Kidney glomerular epithelial cell (primary cell): ENCODE results near the gene DOCK10.

ENCODE experiments used
- DNase-seq: peaks from one replicate; lab custom pipeline; 2025; lab: John Stamatoyannopoulos, UW

Gene DOCK10

GRCh38 chr2:225041207-225041850 is 939 bp downstream of the DOCK10 start:
- peak; percentile 38 for DNase-seq

- DNase-seq = no peak
Observed at GRCh38 chr2:225040856-225041206, 1.4 kb downstream of the DOCK10 start.

- no peak for DNase-seq
Observed at GRCh38 chr2:225040142-225040541, 2.1 kb downstream of the DOCK10 start.

DNA sequence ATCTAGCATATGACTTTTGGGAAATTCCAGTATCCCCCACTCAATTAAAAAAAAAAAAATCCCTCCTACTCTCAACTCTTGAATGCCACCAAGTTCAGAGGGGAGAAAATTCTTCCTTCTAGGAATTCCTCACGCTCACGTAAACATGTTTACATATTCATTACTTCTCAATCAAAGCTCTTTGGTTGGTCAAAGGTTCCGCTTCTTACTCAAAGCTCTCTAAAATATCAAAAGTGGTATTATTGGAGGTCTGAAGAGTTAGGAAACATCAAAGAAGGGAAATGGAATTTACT is 4.1 kb downstream of the DOCK10 start:
- no peak for DNase-seq

- no peak for DNase-seq
Observed at GRCh38 chr2:225037415-225038230, 4.6 kb downstream of the DOCK10 start.

- DNase-seq = no peak
Observed at GRCh38 chr2:225036431-225036830, 5.8 kb downstream of the DOCK10 start.

- no peak for DNase-seq
Observed at GRCh38 chr2:225033440-225034318, 8.6 kb downstream of the DOCK10 start.

GRCh38 chr2:225032246-225032645 is 10.0 kb downstream of the DOCK10 start:
- DNase-seq = no peak

GRCh38 chr2:225031599-225031998 is 10.7 kb downstream of the DOCK10 start:
- DNase-seq = no peak

DNA sequence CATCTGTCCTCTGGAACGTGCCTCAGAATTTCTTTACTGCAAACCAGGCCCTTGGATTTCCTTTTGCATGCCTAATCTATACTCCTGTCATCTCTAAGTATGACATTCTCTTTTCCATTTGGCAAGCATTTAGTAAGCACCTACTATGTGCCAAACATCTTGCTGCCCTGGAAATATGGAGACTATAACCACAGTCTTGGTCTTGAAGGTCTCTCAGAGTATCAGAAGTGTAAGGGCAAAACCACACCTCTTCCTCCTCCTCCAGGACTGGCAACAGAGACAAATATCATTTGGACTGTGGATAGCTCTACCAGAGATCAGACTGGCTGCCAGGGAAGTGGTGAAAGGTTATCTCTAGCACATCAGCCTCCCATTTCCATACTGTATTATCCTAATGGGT is 11.4 kb downstream of the DOCK10 start:
- no peak for DNase-seq

DNA sequence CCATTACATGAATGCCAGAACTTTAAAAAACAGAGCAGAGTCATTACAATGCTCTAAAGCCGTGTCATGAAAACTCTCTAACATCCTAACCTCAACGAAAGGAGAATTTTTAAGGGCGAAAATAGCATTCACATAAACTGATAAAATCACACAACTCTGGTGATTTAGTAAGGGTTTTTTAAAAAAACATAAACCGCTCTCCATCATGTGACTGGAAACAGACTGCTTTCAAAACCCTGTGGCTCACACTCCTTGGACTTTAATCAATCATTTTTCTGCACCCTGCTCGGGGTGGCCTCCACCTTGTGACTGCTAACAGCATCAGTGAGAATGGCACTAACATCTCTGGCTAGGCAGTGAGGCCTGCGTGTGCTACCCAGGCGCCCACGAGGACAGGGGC is 12.1 kb downstream of the DOCK10 start:
- DNase-seq = no peak

- no peak for DNase-seq
Observed at GRCh38 chr2:225028572-225028971, 13.7 kb downstream of the DOCK10 start.

DNA sequence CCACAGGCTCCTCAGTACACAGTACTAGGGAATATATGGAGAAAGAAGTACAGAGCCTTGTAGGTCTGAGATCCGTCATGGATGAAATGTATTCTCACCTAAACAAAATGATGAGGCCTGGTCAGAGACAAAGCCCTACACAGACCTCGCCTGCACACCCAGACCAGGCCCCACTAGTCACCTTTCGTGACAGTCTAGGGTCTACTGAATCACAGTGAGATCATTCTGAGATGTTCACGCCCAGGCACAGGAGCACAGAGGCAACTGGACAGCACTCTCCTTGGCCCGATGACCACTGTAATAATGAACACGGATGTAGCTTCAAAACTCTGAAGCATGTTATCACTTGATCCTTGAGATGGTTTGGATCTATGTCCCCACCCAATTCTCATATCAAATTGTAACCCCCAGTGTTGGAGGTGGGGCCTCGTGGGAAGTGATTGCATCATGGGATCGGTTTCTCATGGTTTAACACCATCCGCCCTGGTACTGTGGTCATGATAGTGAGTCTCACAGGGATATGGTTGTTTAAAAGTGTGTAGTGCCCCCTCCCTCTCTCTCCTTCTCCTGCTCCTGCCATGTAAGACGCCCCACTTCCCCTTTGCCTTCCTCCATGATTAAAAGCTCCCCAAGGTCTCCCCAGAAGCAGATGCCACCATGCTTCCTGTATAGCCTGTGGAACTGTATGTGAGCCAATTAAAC is 15.1 kb downstream of the DOCK10 start:
- DNase-seq = no peak

GRCh38 chr2:225025917-225026571 is 16.2 kb downstream of the DOCK10 start:
- DNase-seq = peak; percentile 35

DNA sequence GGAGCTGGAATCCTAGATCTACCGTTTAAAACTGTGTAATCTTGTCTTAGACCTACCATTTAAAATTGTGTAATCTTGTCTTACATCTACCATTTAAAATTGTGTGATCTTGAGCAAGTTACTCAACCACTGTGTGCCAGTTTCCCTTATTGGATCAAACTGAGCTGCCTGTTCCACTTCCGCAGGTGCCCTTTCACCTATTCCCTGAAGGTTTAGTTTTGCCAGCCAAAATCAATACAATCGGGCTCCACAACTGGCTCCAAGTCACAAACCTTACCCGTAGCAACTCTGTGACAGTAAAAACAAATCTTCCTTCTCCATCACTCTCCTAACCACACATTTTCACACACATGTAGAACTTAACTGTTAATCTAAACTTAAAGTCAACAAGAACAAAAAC is 20.1 kb downstream of the DOCK10 start:
- DNase-seq = no peak

DNA sequence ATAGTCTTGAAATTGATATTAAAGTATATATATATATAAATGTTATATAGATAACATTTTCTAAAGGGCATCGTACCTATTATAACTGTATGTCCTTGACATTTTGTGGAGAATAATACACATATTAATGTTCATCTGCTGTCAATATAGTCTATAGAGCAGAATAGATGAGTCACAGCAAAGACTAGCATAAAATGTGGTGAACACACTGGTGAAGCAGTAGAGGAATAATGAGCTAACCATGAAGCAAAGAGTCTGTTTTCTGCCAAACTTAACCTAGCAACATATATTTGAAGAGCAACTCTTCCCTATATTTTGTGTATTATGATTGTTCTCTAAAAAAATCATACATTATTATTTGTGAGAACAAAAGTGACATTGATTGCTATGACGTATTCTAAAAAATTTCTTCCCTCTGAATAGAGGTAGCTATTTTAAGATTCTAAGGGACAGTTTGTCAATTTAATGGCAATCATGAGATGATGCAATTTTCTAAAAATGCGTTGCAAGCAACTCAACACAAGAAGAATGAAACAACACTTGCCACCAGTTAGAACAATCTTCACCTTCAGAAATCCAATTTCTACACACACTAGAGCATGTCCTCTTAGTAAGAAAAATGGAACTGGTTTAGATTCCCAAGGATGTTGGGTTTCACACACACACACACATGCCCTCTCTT is 22.0 kb downstream of the DOCK10 start:
- no peak for DNase-seq

GRCh38 chr2:225019105-225019504 is 23.2 kb downstream of the DOCK10 start:
- no peak for DNase-seq

GRCh38 chr2:225017713-225018112 is 24.6 kb downstream of the DOCK10 start:
- peak; percentile 44 for DNase-seq

- DNase-seq = no peak
Observed at GRCh38 chr2:225017098-225017685, 25.1 kb downstream of the DOCK10 start.

- DNase-seq = peak; percentile 3
Observed at GRCh38 chr2:225013425-225014365, 28.6 kb downstream of the DOCK10 start.
